Fibroblast of the conjunctiva (primary cell): ENCODE measurements around the gene NUB1.

ENCODE experiments used
- DNase-seq: peaks from one replicate; pipeline ENCODE4 v3.0.0-alpha.2; 2010; ENCODE audit warnings: low read depth

Gene NUB1

DNA sequence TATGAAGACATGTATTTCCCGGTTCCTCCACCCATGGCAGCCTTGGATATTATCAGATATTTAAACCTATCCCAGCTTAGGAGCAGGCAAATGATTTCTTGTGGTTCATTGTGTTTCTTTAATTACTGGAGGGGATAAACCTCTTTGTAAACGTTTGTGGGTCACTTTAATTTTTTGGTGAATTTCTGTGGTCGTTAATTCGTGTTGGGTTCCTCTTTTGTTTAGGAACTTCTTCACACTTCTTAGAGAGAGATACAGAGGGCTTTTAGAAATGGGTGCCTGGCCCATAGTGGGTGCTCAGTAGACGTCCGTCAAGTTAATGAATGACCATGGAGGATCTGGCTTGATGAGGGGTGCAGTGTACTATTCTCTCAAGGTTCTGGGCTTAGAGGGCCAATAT is 27.2 kb upstream of the NUB1 start:
- no peak for DNase-seq

- DNase-seq = peak; percentile 45
Observed at GRCh38 chr7:151315038-151315655, 26.5 kb upstream of the NUB1 start.

- DNase-seq = no peak
Observed at GRCh38 chr7:151316896-151317295, 24.7 kb upstream of the NUB1 start.

- DNase-seq = no peak
Observed at GRCh38 chr7:151317936-151318335, 23.7 kb upstream of the NUB1 start.

DNA sequence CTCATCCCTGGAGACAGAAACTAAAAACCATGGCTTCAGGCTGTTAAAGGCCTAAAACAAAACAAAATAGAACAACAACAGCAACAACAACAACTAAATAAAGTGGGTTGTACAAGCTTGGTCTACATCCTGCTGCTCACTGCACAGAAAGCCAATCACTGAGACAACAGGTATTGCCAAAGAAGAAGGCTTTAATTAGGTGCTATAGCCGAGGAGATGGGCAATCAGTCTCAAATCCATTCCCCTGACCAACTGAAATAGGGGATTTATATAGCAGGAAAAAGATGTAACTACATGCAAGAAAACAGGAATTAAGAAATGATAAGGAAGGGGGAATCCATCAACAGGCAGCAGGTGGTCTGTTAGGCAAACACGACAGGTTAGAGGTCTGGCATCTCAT is 22.4 kb upstream of the NUB1 start:
- DNase-seq = no peak

DNA sequence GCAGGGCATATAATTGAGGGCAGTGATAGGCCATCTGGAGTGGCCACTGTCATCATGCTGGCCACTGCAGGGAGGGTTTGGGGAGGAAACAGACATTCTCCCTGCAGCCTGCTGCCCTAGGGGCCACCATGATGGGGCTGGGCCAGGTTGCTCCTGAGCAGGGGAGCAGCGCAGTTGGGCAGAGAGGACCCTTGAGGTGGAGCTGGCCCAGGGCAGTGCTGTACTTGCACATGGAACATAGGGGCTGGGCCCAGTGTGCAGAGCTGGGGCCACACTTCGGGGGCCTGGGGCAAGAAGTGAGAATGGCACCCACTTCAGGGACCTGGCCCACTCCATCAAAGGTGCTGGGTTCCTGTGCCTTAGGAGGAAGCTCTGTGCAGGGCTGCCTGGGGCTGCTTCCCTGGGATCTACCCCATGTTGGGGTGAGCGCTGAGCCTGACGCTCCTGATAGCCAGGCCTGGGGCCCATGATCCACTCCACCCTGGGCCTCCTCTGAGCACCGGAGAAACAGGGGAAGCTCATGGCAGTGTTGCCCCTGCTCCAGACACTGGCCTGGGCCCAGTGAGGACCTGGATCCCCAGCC is 21.3 kb upstream of the NUB1 start:
- no peak for DNase-seq

DNA sequence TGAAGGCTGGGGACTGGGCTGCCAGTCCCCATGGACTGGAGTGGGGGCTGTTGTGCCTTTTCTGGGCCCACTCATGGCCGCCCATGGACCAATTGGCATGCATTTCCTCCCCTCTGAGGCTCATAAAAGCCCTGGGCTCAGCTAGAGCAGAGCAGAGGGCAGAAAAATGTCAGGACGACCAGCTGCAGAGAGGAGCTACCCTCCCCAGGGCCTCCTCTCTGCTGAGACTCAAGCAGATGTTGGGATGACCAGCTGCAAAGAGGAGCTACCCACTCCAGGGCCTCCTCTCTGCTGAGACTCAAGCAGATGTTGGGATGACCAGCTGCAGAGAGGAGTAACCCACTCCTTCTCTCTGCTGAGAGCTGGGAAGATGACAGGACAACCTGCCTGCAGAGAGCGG is 20.3 kb upstream of the NUB1 start:
- no peak for DNase-seq

GRCh38 chr7:151322906-151323305 is 18.7 kb upstream of the NUB1 start:
- no peak for DNase-seq

DNA sequence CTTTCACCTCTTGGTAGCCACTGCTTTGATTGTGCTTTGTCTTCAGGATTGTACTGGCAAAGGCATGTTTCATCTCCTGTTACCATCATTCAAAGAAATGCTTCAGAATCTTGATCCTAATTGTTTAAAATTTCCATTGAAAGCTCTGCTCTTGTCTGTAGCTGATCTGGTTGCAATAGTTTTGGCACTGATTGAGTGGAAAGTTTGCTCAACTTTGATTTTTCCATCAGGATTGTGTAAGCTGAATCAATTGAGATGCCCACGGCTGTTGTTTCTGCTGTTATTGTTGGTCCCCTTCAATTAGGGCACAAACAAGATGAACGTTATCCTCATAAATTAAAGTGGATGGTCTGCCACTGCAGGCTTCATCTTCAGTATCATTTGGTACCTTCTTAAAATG is 14.6 kb upstream of the NUB1 start:
- DNase-seq = no peak

GRCh38 chr7:151327659-151328058 is 14.0 kb upstream of the NUB1 start:
- DNase-seq = no peak

GRCh38 chr7:151330181-151330580 is 11.4 kb upstream of the NUB1 start:
- no peak for DNase-seq

DNA sequence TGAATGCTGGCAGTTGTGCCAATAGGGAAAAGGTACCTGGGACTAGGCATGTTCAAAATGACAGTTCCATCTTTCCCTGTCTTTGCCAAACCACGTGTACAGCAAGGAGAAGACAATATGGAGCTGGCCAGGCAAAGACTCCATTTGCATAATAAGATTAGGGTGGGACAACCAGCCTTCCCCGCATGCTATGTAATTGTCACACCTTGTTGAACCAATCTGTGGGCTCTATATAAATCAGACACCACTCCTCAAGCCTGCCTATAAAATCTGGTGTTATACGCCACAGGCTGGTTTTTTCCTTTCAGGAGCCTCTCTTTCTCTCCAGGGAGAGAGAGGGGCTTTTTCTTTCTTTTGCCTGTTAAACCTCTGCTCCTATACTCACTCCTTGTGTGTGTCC is 11.0 kb upstream of the NUB1 start:
- no peak for DNase-seq

- no peak for DNase-seq
Observed at GRCh38 chr7:151334628-151335027, 7.0 kb upstream of the NUB1 start.

DNA sequence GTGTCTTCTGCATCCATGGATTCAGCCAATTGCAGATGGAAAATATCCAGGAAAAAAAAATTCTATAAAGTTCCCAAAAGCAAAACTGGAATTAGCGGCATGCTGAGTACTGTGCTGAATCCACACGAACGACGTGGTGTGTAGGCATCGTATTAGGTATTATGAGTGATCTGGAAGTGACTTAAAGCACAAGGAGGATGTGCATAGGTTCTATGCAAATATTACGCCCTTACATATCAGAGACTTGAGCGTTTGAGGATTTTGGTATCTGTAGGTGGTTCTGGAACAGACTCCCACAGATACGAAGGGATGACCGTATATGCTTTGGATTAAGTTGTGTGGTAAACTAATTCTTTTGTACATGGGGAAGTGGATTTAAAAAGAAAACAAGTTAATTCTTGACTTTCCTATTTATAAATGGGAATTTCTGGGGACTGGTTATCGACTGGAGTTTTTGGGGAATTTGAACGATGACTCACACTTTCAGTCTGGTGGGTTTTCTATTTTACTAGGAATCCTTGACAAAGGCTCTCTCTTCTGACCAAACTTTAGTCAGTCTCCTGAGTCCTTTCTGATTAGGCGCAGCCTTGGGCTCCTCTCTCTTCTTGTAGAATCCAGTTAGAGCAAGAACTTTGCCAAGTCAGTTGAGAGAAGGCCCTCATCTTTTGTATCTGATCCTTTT is 5.4 kb upstream of the NUB1 start:
- DNase-seq = no peak

DNA sequence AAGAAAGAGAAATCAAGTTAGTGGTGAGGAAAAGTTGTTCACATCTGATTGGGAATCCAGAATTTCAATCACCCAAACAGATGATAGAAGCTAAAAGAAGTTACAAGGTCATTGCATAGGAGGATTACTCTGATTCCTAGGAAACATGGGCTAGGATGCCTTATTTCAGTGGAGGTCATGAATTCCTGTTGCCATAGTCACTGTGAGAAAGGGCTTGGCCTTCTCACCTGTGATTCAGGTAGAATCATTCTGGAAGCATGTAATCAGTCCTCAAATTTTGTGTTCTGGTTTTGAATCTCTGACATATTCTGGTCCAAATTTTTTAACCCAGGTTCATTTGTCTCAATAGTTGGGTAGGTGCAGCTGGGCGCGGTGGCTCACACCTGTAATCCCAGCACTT is 4.3 kb upstream of the NUB1 start:
- no peak for DNase-seq

DNA sequence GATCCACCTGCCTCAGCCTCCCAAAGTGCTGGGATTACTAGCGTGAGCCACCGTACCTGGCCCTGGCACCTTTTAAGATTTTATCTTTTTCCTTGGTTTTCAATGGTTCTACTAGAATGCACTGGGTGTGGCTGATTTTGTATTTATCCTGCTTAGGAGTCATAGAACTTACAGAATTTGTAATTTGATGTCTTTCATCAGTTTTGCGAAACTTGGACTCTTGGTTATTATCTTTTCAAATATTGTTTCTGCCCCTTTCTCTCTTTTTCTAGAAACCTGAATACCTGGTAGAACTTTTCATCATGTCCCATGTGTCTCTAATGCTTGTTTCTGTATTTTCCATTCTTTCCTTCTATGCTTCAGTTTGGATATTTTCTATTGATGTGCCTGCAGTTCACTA is 2.8 kb upstream of the NUB1 start:
- no peak for DNase-seq

DNA sequence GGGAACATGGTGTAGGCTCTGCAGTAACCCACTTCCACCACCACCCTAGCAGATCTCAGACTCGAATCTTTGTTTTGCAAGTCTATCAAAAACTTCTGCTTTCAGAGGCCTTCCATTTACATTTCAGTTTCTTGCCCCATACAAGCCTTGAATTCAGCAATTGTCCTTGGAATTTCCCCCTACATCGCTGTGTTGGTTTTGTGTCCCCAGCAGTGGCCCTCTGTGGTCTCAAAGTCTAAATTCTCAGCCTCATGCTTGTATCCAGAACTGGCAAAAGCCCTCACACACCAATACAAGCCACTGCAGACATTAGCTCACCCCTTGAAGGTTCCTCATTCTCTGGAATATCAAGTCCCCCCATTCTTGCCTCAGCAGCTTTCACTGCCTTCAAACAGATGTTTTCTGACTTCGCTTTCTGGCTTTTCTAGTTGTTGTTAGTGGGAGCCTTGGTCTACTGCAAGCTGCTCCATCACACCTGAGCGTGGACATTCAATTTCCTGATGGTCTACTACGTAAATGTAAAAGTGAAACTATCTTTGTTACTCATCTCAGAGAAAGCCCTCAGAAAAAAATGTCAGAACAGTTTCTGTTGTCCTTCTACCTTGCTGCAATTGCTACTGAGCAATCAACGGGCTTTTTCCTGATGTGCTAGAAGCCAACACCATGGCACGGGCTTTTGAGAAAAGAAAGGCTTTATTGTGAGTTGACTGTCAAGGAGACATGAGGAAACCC is 1.8 kb upstream of the NUB1 start:
- no peak for DNase-seq

DNA sequence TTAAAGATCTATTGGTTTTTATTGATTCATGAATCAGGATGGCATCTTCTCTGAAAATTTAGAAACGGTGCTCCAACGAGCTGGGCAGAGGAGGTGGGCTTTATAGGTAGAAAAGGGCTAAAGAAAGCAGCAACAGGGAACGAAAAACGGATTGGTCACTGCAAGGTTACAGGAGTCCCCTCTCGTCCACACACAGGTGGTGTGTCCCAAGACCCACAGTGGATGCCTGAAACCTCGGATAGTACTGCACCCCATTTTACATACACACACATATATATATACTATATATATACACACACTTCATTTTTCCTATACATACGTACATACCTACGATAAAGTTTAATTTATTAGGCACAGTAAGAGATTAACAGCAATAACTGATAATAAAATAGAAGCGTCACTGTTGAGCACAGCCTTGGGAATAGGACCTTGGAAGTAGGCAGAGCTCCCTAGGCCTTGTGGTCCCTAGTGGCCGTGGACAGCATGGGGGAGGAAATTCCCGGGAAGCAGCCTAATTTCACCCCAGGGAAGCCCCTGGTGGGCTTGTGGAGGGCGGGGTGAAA is 737 bp upstream of the NUB1 start:
- no peak for DNase-seq

GRCh38 chr7:151342102-151342646 is 562 bp downstream of the NUB1 start:
- DNase-seq = no peak

DNA sequence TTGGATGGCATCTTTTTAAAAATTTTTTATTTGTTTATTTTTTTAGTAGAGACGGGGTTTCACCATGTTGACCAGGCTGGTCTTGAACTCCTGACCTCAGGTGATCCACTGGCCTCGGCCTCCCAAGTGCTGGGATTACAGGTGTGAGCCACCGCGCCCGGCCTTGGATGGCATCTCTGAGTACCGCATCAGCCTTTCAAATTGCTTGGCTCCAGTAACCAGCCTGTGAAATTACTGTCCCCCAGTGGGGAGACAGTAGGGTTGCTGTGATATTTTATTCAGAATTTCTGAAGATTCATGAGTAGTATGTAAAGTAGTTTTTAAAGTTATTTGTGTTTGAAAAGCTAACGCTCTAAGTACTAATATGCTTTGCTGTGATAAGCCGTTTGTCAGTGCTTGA is 1.2 kb downstream of the NUB1 start:
- DNase-seq = no peak

- DNase-seq = no peak
Observed at GRCh38 chr7:151343516-151343915, 1.9 kb downstream of the NUB1 start.
